ENCODE measurements around the gene FTO.

DNA sequence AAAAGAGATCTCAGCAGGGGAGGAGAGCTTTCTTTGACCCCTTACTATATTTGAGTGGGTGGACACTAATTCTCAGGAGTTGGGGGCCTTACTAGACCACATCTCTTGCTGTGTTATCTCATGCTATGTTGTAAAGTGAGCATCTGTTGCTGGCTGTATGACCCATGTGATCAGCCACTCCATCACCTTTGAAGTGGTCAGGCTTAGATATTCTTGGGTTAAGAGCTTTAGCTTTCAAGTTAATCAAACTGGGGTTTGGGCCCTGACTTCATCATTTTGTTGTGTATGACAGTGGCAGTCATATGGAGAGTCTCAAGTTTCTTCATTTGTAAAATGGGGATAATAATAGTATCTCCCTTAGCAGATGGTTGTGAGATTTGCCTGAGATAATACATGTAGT is 201.1 kb downstream of the FTO start:
- TF ChIP-seq GATA2 (IDR thresholded peaks at IDR 0.05; ENCODE audit: low read depth, low read length) = no peak
- no peak for TF ChIP-seq GATA3 (IDR thresholded peaks at IDR 0.05; ENCODE audit: low read depth, low read length)
